GM10266 (cell line): ENCODE results near the gene JAM2.
A peak's percentile ranks its signal among the peaks of the same experiment; 100 is the strongest.

Source experiments
- DNase-seq: peaks from one replicate; pipeline ENCODE4 v3.0.0; 2012; ENCODE audit errors: extremely low spot score
- CTCF ChIP-seq: IDR thresholded peaks from 2 replicates; pipeline ENCODE4 v1.5.1; 2012; ENCODE audit warnings: mild to moderate bottlenecking, low read depth; ENCODE audit not compliant: control insufficient read depth, insufficient read depth; ENCODE audit errors: missing control alignments

JAM2 gene

GRCh38 chr21:25734904-25735645 is 96.0 kb downstream of the JAM2 start, which contains the start of the genes ATP5PF and GABPA:
ATP5PF (minus strand) TSS chr21:25734904; CDS start chr21:25729794, 5,110 bp downstream.
GABPA (plus strand) TSS chr21:25734972; CDS start chr21:25741599, 6,627 bp downstream.
- peak; percentile 93 for DNase-seq
- TF ChIP-seq CTCF: no peak

GRCh38 chr21:25735646-25736597 is 96.9 kb downstream of the JAM2 start:
- peak; percentile 65 for DNase-seq

GRCh38 chr21:25737421-25737820 is 98.4 kb downstream of the JAM2 start:
- no peak for TF ChIP-seq CTCF
- no peak for DNase-seq

More at GRCh38 chr21:25735646-25736597, 96.9 kb downstream of the JAM2 start:
- TF ChIP-seq CTCF: no peak

- no peak for DNase-seq
- TF ChIP-seq CTCF: no peak
Observed at GRCh38 chr21:25742900-25743299, 103.8 kb downstream of the JAM2 start.

GRCh38 chr21:25744854-25745253 is 105.8 kb downstream of the JAM2 start:
- TF ChIP-seq CTCF: no peak
- no peak for DNase-seq

GRCh38 chr21:25750085-25750484 is 111.0 kb downstream of the JAM2 start:
- DNase-seq: no peak
- no peak for TF ChIP-seq CTCF
